22Rv1 (cell line): ENCODE data around the gene CRIP2.
A peak's percentile ranks its signal among the peaks of the same experiment; 100 is the strongest.

Experiments
- H3K27ac ChIP-seq: fragments of 450-650 bp; 2 replicates; pipeline ENCODE4 v1.5.1; 2017
- CTCF ChIP-seq: fragments of 450-650 bp; IDR thresholded peaks from 2 replicates; pipeline ENCODE4 v1.5.1; 2017; ENCODE audit warnings: mild to moderate bottlenecking
- ZFX ChIP-seq: fragments of 450-650 bp; IDR thresholded peaks from 2 replicates; pipeline ENCODE4 v1.6.1; 2017; ENCODE audit warnings: antibody characterized with exemption, borderline replicate concordance

The CRIP2 gene

GRCh38 chr14:105473677-105474482, 741 bp upstream of the CRIP2 start:
- H3K27ac ChIP-seq = peak overlapping the region; percentile 95
- no peak for TF ChIP-seq ZFX
- TF ChIP-seq CTCF = no peak

- H3K27ac ChIP-seq = peak overlapping the region; percentile 95
- TF ChIP-seq ZFX (no peak), CTCF (no peak)
Measured at GRCh38 chr14:105475269-105476096, 862 bp downstream of the CRIP2 start.

DNA sequence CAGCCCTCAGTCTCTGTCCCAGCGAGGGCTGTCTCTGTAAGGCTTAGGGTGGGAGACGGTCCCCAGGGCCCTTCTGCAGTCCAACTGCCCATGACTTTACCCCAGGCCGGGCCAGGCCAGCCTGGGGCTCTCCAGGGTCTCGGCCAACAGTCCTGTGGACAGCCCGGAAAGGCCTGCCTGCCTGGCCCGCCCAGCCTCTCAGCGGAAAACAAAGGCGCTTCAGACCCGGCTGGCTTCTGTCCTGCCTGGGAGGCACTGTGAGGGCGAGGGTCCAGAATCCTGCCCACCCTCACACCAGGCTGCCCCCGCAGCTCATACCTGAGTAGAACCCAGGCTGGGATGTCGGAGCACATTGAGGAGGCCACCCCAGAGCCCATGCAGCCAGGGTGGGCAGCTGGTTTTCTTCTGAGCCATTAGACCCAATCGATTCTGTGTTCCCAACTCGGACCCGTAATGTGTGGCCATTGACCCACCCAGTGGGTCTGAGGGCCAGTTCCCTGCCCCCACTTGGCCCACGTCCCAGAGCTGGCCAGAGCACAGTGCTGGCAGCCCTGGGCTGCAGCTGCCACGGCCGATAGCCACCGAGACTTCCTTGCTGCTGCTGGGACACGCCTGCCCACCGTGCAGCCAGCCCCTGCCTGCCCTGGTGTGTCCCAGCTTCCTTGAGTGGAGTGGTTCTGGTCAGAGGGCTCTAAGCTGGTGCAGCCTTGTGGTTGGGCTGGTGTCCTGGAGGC, 1.6 kb downstream of the CRIP2 start:
- peak overlapping the region; percentile 95 for H3K27ac ChIP-seq
- TF ChIP-seq CTCF = no peak
- no peak for TF ChIP-seq ZFX

GRCh38 chr14:105476831-105477659, 2.4 kb downstream of the CRIP2 start:
- peak overlapping the region; percentile 95 for H3K27ac ChIP-seq
- TF ChIP-seq ZFX (no peak), CTCF (no peak)

DNA sequence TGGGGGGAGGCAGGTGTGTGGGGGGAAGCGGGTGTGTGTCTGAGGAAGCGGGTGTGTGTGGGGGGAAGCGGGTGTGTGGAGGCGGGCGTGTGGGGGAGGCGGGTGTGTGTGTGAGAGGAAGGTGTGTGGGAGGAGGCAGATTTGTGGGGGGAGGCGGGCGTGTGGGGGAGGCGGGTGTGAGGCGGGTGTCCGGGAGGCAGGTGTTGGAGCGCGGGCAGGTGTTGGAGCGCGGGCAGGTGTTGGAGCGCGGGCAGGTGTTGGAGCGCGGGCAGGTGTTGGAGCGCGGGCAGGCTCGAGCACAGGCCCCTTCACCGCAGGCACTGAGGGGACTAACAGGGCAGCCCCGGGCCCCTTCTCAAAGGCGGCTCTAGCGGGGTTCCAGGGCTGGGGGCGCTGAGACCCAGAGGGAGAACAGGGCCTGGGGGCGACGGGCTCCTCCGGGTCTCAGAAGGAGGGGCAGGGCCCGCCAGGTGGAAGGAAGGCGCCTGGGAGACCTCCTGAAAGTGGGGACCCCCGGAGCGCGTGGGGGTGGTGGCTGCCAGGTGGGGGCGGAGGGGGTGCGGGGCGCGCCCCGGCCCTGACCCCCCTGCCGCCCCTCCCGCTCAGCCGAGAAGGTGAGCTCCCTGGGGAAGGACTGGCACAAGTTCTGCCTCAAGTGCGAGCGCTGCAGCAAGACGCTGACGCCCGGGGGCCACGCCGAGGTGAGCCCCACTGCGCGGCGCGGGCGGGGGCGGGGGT, 3.2 kb downstream of the CRIP2 start:
- TF ChIP-seq ZFX = no peak
- no peak for TF ChIP-seq CTCF

More for the DNA sequence above, 3.2 kb downstream of the CRIP2 start:
- H3K27ac ChIP-seq = peak overlapping the region; percentile 100
